SK-N-MC (cell line): ENCODE data around the gene LRBA.
A peak's percentile ranks its signal among the peaks of the same experiment; 100 is the strongest.
"Not testable (repeated sequence)": the region's sequence is repeated elsewhere in the genome, so short reads cannot be mapped to it uniquely, and the experiment has no call there.

Experiments
- DNase-seq: peaks from one replicate; pipeline ENCODE4 v3.0.0-alpha.2; 2011; ENCODE audit warnings: low read depth, low spot score
- H3K27ac ChIP-seq: fragments of 200-600 bp; sonication (generic); 2 replicates; pipeline ENCODE4 v1.5.1; 2016; ENCODE audit warnings: mixed run types
- H3K36me3 ChIP-seq: fragments of 200-600 bp; sonication (generic); 2 replicates; pipeline ENCODE4 v1.6.1; 2017; ENCODE audit warnings: antibody characterized with exemption, low read length, mixed read lengths; ENCODE audit not compliant: insufficient read depth
- H3K4me3 ChIP-seq: fragments of 200-600 bp; sonication (generic); 2 replicates; pipeline ENCODE4 v1.5.1; 2016
- H3K9ac ChIP-seq: fragments of 200-600 bp; sonication (generic); 2 replicates; pipeline ENCODE4 v1.8.0; 2017; ENCODE audit warnings: mixed run types, mixed read lengths; ENCODE audit not compliant: insufficient read length
- H3K9me3 ChIP-seq: fragments of 200-600 bp; sonication (generic); 2 replicates; pipeline ENCODE4 v1.6.1; 2017; ENCODE audit warnings: low read depth, mild to moderate bottlenecking, antibody characterized with exemption, low read length, moderate library complexity, mixed read lengths
- EZH2 ChIP-seq: fragments of 200-600 bp; sonication (generic); IDR thresholded peaks from one replicate; pipeline ENCODE4 v1.6.1; 2017; ENCODE audit warnings: antibody characterized with exemption
- FOXP2 ChIP-seq: optimal IDR thresholded peaks from 2 replicates; pipeline ENCODE3; 2011; ENCODE audit warnings: mild to moderate bottlenecking, moderate library complexity; ENCODE audit not compliant: insufficient read depth; ENCODE audit errors: extremely low read length, control extremely low read depth
- POLR2AphosphoS5 ChIP-seq: IDR thresholded peaks from 2 replicates; pipeline ENCODE4 v1.6.1; 2012; ENCODE audit warnings: mild to moderate bottlenecking, low read depth, low read length, borderline replicate concordance

The LRBA gene, protein sequence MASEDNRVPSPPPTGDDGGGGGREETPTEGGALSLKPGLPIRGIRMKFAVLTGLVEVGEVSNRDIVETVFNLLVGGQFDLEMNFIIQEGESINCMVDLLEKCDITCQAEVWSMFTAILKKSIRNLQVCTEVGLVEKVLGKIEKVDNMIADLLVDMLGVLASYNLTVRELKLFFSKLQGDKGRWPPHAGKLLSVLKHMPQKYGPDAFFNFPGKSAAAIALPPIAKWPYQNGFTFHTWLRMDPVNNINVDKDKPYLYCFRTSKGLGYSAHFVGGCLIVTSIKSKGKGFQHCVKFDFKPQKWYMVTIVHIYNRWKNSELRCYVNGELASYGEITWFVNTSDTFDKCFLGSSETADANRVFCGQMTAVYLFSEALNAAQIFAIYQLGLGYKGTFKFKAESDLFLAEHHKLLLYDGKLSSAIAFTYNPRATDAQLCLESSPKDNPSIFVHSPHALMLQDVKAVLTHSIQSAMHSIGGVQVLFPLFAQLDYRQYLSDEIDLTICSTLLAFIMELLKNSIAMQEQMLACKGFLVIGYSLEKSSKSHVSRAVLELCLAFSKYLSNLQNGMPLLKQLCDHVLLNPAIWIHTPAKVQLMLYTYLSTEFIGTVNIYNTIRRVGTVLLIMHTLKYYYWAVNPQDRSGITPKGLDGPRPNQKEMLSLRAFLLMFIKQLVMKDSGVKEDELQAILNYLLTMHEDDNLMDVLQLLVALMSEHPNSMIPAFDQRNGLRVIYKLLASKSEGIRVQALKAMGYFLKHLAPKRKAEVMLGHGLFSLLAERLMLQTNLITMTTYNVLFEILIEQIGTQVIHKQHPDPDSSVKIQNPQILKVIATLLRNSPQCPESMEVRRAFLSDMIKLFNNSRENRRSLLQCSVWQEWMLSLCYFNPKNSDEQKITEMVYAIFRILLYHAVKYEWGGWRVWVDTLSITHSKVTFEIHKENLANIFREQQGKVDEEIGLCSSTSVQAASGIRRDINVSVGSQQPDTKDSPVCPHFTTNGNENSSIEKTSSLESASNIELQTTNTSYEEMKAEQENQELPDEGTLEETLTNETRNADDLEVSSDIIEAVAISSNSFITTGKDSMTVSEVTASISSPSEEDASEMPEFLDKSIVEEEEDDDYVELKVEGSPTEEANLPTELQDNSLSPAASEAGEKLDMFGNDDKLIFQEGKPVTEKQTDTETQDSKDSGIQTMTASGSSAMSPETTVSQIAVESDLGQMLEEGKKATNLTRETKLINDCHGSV (N-terminal part only)

DNA sequence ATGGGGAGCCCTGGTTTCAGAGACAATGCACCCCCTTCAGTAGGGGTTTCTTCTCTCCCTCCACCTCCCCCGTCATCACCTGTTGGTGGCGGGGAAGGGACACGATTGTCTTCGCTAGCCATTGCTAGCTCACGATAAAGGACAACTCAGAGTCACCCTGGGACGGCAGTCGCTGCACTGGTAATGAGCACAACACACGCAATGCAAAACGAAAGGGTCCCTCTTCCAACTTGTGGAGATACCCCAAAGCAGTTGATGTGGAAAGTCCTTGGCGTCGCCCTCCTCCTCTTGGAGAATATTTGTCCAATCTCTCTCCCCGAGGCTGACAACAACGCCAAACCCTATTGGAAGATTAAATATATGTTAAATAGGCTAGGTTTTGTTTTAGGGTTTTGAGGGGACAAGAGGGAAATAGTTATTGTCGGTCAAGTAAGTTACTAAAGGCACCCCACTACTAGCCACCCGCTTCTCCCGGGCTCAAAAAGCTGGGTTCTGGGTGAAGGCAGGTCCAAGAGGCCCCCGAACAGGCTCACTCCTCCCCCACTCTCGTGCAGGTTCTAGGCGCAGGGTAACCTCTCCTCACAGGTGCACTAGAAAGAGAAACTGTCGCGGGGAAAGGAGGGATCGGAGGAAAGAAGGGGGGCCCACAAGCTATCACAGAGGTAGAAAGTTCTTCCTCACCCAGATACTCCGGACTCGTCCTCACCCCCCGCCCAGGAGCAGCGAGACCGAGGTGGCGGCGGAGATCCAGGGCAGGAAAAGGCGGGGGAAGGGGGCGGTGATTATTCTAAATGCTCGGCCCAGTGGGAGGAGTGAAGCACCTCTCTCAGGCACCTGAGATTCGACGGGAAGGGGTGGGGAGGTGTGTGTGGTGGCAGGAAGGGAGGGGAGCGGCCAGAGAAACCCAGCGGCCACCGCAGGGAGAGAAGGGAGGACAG, at the start of gene LRBA:
LRBA (minus strand) TSS at position 764 of the 938 bp plus-strand sequence; CDS start at position 122, 642 bp downstream.
- H3K9me3 ChIP-seq: no peaks in the 10 kb centered on the region
- peak within 1 kb of the TSS; percentile 74; the same call in 1 of the 2 replicates for H3K27ac ChIP-seq
- peaks cover 3% of the 10 kb centered on the region; the same call in 1 of the 2 replicates for H3K36me3 ChIP-seq
- peak within 1 kb of the TSS; percentile 92 for H3K4me3 ChIP-seq
- no peak for DNase-seq
- peak within 1 kb of the TSS; percentile 86 for H3K9ac ChIP-seq
- TF ChIP-seq EZH2: no peak
- TF ChIP-seq FOXP2: no peak
- peak; percentile 75 for TF ChIP-seq POLR2AphosphoS5

DNA sequence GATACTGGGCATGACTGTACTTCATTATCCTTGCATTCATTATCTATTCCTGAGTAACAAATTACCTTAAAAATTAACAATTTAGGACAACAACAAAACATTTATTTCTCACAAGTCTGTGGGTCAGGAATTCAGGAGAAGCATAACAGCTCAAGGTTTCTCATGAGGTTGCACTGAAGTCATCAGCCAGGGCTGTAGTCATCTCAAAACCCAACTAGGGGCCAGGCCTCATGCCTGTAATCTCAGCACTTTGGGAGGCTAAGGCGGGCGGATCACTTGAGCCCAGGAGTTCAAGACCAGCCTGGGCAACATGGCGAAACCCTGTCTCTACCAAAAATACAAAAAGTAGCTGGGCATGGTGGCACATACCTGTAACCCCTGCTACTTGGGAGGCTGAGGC, 48.1 kb upstream of the LRBA start:
- not testable (repeated sequence) for DNase-seq, H3K36me3 ChIP-seq, H3K27ac ChIP-seq, H3K4me3 ChIP-seq, H3K9ac ChIP-seq, H3K9me3 ChIP-seq

DNA sequence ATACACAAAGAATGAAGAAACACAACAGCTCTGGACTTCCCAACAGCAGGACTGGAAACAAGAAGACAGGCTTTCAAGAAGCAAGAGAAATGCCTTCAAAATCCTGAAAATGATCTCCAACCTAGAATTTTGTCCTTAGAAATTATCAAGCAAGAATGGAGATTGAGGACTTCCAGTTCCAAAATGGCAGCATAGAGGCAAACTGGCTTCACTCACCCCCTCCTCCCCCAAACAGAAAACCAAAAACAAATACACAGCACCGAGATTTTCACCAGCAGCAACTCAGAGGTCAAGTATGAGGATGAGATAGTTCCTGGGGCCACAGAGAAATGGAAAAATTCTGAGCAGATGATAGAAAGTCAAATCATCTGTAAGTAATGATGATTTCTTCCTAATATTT, 40.5 kb upstream of the LRBA start:
- H3K9ac ChIP-seq: no peak overlapping the region
- no peak for DNase-seq
- no peaks in the 10 kb centered on the region for H3K36me3 ChIP-seq
- TF ChIP-seq EZH2 (no peak), FOXP2 (no peak), POLR2AphosphoS5 (no peak)
- no peak overlapping the region for H3K27ac ChIP-seq
- H3K4me3 ChIP-seq: no peak overlapping the region
- no peaks in the 10 kb centered on the region for H3K9me3 ChIP-seq

DNA sequence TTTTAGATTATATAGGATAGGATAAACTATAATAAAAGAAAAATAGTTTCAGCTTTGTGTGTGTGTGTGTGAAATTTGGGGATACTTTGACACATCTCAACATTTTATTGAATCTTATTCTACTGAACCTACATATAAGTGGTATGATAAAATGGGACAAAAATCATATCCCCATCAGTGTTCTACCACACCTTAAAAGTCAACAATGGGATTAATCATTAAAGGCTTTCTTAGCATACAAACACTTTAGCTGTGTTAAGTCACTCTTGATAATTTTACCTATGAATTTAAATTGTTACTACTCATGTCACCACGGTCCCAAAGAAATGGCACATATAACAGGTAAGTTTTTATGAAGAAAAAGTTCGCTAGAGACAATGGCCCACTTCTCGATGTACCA, 37.7 kb upstream of the LRBA start:
- Histone ChIP-seq H3K9ac (no peak overlapping the region), H3K36me3 (no peaks in the 10 kb centered on the region), H3K27ac (no peak overlapping the region), H3K4me3 (no peak overlapping the region), H3K9me3 (no peaks in the 10 kb centered on the region)
- DNase-seq: no peak
- TF ChIP-seq EZH2 (no peak), POLR2AphosphoS5 (no peak), FOXP2 (no peak)

DNA sequence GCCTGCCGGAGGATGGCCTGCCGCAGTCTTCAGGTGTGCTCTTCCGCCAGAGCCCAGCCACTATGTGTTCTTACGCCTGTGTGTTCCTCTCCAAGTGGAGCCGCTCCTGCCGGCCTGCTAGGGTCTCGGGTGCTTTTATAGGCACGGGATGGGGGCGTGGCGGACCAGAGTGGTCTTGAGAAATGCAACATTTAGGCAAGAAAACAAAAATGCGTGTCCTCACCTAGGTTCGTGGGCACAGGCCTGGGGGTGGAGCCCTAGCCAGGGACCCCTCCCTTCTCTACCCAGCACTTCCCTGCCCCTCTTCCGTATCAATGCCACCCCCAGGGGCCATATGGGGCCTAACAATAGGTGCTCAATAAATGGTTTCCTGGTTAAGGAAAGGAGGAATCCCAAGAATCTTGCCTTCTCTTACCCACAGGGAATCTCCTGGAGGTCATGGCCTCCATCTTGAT, 34.4 kb upstream of the LRBA start:
- Histone ChIP-seq H3K4me3 (no peak overlapping the region), H3K9ac (no peak overlapping the region), H3K27ac (no peak overlapping the region), H3K36me3 (no peaks in the 10 kb centered on the region), H3K9me3 (no peaks in the 10 kb centered on the region)
- no peak for DNase-seq
- TF ChIP-seq EZH2 (no peak), FOXP2 (no peak), POLR2AphosphoS5 (no peak)

DNA sequence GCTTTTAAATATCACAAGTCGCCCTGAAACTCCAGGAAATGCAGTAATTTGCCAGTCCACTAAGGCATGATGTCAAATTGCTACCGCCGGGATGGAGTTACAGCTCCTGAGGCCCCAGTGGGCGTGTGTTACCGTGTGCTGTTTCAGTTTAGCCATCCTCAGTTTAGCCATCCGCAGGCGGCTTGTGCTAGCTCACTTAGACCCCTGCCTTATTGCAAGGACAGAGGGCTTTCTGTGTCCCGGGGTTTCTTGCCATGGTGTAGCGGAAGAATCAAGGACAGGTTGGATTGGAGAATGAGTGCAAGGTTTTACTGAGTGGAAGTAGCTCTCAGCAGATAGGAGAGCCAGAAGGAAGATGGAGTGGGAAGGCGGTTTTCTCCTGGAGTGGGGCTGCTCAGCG, 33.8 kb upstream of the LRBA start:
- TF ChIP-seq EZH2: no peak
- no peak for TF ChIP-seq FOXP2
- no peak for TF ChIP-seq POLR2AphosphoS5
- no peak for DNase-seq
- Histone ChIP-seq H3K9ac (no peak overlapping the region), H3K9me3 (no peaks in the 10 kb centered on the region), H3K4me3 (no peak overlapping the region), H3K27ac (no peak overlapping the region), H3K36me3 (no peaks in the 10 kb centered on the region)

DNA sequence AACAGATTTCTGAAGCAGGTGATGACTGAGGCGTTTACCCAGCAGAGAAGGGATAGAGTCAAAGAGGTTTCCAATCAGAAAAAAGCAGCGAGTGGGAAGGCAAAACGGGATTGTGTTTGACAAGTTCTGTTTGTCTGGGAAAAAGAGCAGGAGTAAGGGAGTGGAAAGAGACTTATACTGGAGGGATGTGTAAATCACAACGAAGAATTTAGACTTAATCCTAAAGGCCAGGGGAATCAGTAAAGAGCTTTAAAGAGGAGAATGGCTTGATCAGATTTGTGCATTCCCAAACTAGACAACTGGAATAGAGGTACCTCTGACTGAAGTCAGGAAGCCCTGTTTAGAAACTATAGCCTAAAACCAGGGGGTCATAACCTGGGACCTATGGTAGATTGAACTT, 31.5 kb upstream of the LRBA start:
- H3K9ac ChIP-seq: no peak overlapping the region
- no peaks in the 10 kb centered on the region for H3K9me3 ChIP-seq
- H3K27ac ChIP-seq: no peak overlapping the region
- no peak for DNase-seq
- no peaks in the 10 kb centered on the region for H3K36me3 ChIP-seq
- no peak for TF ChIP-seq POLR2AphosphoS5
- TF ChIP-seq FOXP2: no peak
- TF ChIP-seq EZH2: no peak
- no peak overlapping the region for H3K4me3 ChIP-seq
